WTC11 (cell line): ENCODE data around the gene KLHDC7A. TPM values are rescaled to one million over a fixed set of nuclear protein-coding genes. Genes with fewer than 3 reads are reported as not detected.

Experiments used
- ATAC-seq: fragments of 200-7000 bp; cut with Tn5 transposase; 2 replicates; pipeline ENCODE4 v1.10.0; 2021; ENCODE audit warnings: mild to moderate bottlenecking, moderate library complexity
- CTCF ChIA-PET: fragments of 300-600 bp; sonication (Branson Sonifier 250); formaldehyde crosslinking; loops from one replicate; lab custom pipeline; 2021; ENCODE audit warnings: antibody characterized with exemption; lab: Charles Lee
- POLR2A ChIA-PET: fragments of 350-600 bp; sonication (Branson Sonifier 250); formaldehyde crosslinking; loops from one replicate; lab custom pipeline; 2021; ENCODE audit warnings: antibody characterized with exemption; lab: Charles Lee
- DNase-seq: peaks from one replicate; pipeline ENCODE4 v3.0.0; 2021; ENCODE audit warnings: low spot score
- H3K27ac Mint-ChIP-seq: 2 replicates; pipeline ENCODE4 v1.8.0; 2021; ENCODE audit warnings: mixed read lengths
- H3K27me3 Mint-ChIP-seq: 2 replicates; pipeline ENCODE4 v1.8.0; 2021; ENCODE audit warnings: low read depth, mild to moderate bottlenecking, moderate library complexity, mixed read lengths
- H3K36me3 Mint-ChIP-seq: 2 replicates; pipeline ENCODE4 v1.8.0; 2021; ENCODE audit warnings: mixed read lengths
- H3K4me1 Mint-ChIP-seq: 2 replicates; pipeline ENCODE4 v1.8.0; 2022; ENCODE audit warnings: mixed read lengths
- H3K4me3 Mint-ChIP-seq: 2 replicates; pipeline ENCODE4 v1.8.0; 2021; ENCODE audit warnings: mild to moderate bottlenecking, moderate library complexity, mixed read lengths
- H3K9me3 Mint-ChIP-seq: 2 replicates; pipeline ENCODE4 v1.8.0; 2021; ENCODE audit warnings: mixed read lengths
- CREB1 ChIP-seq: sonication (generic); formaldehyde crosslinking; IDR thresholded peaks from 2 replicates; pipeline ENCODE4 v1.8.0; 2023; ENCODE audit warnings: mild to moderate bottlenecking, missing genetic modification reagents
- CREM ChIP-seq: sonication (generic); formaldehyde crosslinking; IDR thresholded peaks from 2 replicates; pipeline ENCODE4 v1.8.1; 2022; ENCODE audit warnings: mild to moderate bottlenecking, missing genetic modification reagents, moderate library complexity
- ELF4 ChIP-seq: sonication (generic); formaldehyde crosslinking; IDR thresholded peaks from 2 replicates; pipeline ENCODE4 v1.8.1; 2022; ENCODE audit warnings: low read depth, mild to moderate bottlenecking, moderate library complexity, missing genetic modification reagents
- EMX1 ChIP-seq: fragments of 250-450 bp; sonication (Bioruptor Pico); IDR thresholded peaks from 2 replicates; pipeline ENCODE4 v1.8.0; 2021; ENCODE audit warnings: mild to moderate bottlenecking
- ESRRA ChIP-seq: sonication (generic); formaldehyde crosslinking; IDR thresholded peaks from 2 replicates; pipeline ENCODE4 v1.8.1; 2022; ENCODE audit warnings: mild to moderate bottlenecking, missing genetic modification reagents, borderline replicate concordance
- GTF2I ChIP-seq: fragments of 250-450 bp; sonication (Bioruptor Pico); conservative IDR thresholded peaks from 2 replicates; pipeline ENCODE4 v1.4.0; 2021; ENCODE audit warnings: mild to moderate bottlenecking
- IRF2 ChIP-seq: sonication (generic); formaldehyde crosslinking; IDR thresholded peaks from 2 replicates; pipeline ENCODE4 v1.8.0; 2022; ENCODE audit warnings: low read depth, missing genetic modification reagents, borderline replicate concordance
- JUN ChIP-seq: sonication (generic); formaldehyde crosslinking; IDR thresholded peaks from 2 replicates; pipeline ENCODE4 v1.8.0; 2023; ENCODE audit warnings: mild to moderate bottlenecking, missing genetic modification reagents
- NFYB ChIP-seq: sonication (generic); formaldehyde crosslinking; conservative IDR thresholded peaks from 2 replicates; pipeline ENCODE4 v1.8.0; 2022; ENCODE audit warnings: low read depth, missing genetic modification reagents
- NR3C1 ChIP-seq: sonication (generic); formaldehyde crosslinking; conservative IDR thresholded peaks from 2 replicates; pipeline ENCODE4 v1.8.1; 2023; ENCODE audit warnings: low read depth, mild to moderate bottlenecking, missing genetic modification reagents
- RELA ChIP-seq: sonication (generic); formaldehyde crosslinking; IDR thresholded peaks from 2 replicates; pipeline ENCODE4 v1.8.1; 2022; ENCODE audit warnings: missing genetic modification reagents, mild to moderate bottlenecking, borderline replicate concordance
- STAT6 ChIP-seq: sonication (generic); formaldehyde crosslinking; conservative IDR thresholded peaks from 2 replicates; pipeline ENCODE4 v1.8.1; 2023; ENCODE audit warnings: mild to moderate bottlenecking, low read depth, missing genetic modification reagents, moderate library complexity
- ZNF396 ChIP-seq: fragments of 250-450 bp; sonication (Bioruptor Pico); IDR thresholded peaks from 2 replicates; pipeline ENCODE4 v1.8.0; 2021; ENCODE audit warnings: mild to moderate bottlenecking, moderate library complexity, borderline replicate concordance
- total RNA-seq: library from RNA; stranded (reverse); gene quantifications from 3 replicates; pipeline ENCODE4 v1.2.3, GENCODE V29; 2021
- TF ChIP-seq, protein P1 (sequence below): fragments of 250-450 bp; sonication (Bioruptor Pico); IDR thresholded peaks from 2 replicates; pipeline ENCODE4 v1.9.0; 2021; ENCODE audit warnings: mild to moderate bottlenecking, borderline replicate concordance
- TF ChIP-seq, protein P2 (sequence below): sonication (generic); formaldehyde crosslinking; IDR thresholded peaks from 2 replicates; pipeline ENCODE4 v1.8.1; 2022; ENCODE audit warnings: low read depth, missing genetic modification reagents, borderline replicate concordance

Gene KLHDC7A
- total RNA-seq, 1 experiment from 2014 or later, result 14.3 TPM

GRCh38 chr1:18496497-18497235, 15.9 kb downstream of the KLHDC7A start (continued):
- TF ChIP-seq, protein P1, sequence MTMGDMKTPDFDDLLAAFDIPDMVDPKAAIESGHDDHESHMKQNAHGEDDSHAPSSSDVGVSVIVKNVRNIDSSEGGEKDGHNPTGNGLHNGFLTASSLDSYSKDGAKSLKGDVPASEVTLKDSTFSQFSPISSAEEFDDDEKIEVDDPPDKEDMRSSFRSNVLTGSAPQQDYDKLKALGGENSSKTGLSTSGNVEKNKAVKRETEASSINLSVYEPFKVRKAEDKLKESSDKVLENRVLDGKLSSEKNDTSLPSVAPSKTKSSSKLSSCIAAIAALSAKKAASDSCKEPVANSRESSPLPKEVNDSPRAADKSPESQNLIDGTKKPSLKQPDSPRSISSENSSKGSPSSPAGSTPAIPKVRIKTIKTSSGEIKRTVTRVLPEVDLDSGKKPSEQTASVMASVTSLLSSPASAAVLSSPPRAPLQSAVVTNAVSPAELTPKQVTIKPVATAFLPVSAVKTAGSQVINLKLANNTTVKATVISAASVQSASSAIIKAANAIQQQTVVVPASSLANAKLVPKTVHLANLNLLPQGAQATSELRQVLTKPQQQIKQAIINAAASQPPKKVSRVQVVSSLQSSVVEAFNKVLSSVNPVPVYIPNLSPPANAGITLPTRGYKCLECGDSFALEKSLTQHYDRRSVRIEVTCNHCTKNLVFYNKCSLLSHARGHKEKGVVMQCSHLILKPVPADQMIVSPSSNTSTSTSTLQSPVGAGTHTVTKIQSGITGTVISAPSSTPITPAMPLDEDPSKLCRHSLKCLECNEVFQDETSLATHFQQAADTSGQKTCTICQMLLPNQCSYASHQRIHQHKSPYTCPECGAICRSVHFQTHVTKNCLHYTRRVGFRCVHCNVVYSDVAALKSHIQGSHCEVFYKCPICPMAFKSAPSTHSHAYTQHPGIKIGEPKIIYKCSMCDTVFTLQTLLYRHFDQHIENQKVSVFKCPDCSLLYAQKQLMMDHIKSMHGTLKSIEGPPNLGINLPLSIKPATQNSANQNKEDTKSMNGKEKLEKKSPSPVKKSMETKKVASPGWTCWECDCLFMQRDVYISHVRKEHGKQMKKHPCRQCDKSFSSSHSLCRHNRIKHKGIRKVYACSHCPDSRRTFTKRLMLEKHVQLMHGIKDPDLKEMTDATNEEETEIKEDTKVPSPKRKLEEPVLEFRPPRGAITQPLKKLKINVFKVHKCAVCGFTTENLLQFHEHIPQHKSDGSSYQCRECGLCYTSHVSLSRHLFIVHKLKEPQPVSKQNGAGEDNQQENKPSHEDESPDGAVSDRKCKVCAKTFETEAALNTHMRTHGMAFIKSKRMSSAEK (CRISPR knock-in tag), result no peak
- TF ChIP-seq ESRRA (CRISPR knock-in tag) (no peak), ZNF396 (CRISPR knock-in tag) (no peak), CREB1 (no peak), EMX1 (no peak), GTF2I (no peak), NR3C1 (CRISPR knock-in tag) (no peak), ELF4 (CRISPR knock-in tag) (no peak)
- TF ChIP-seq, protein P2, sequence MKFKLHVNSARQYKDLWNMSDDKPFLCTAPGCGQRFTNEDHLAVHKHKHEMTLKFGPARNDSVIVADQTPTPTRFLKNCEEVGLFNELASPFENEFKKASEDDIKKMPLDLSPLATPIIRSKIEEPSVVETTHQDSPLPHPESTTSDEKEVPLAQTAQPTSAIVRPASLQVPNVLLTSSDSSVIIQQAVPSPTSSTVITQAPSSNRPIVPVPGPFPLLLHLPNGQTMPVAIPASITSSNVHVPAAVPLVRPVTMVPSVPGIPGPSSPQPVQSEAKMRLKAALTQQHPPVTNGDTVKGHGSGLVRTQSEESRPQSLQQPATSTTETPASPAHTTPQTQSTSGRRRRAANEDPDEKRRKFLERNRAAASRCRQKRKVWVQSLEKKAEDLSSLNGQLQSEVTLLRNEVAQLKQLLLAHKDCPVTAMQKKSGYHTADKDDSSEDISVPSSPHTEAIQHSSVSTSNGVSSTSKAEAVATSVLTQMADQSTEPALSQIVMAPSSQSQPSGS (CRISPR knock-in tag), result no peak

- no peak for DNase-seq
- ATAC-seq, result no peak
- Mint-ChIP-seq H3K27me3 (peaks cover 46% of the 10 kb centered on the region), H3K36me3 (peaks cover 6% of the 10 kb centered on the region), H3K27ac (no peak overlapping the region), H3K4me3 (no peak overlapping the region), H3K4me1 (peaks cover 5% of the 10 kb centered on the region; the same call in 1 of the 2 replicates), H3K9me3 (peaks cover 26% of the 10 kb centered on the region)
- ChIA-PET POLR2A (no interaction called here), CTCF (interaction anchor here (1.3 kb wide), 1 partner anchor 11 kb away, joined by 3 read pairs; no protein-coding TSS in a partner anchor)
- TF ChIP-seq GTF2I, result no peak
- no peak for TF ChIP-seq CREM (CRISPR knock-in tag)
- no peak for TF ChIP-seq IRF2 (CRISPR knock-in tag)
- no peak for TF ChIP-seq CREB1
- TF ChIP-seq STAT6 (CRISPR knock-in tag), result no peak
- TF ChIP-seq EMX1, result no peak
- no peak for TF ChIP-seq NFYB (CRISPR knock-in tag)
- no peak for TF ChIP-seq JUN
- no peak for TF ChIP-seq RELA (CRISPR knock-in tag)
Observed at GRCh38 chr1:18501833-18502232, 21.1 kb downstream of the KLHDC7A start.
